HUDEP-2 (cell line): Measurements from ENCODE around the gene GDF2.

Experiments used
- DNase-seq, 76 experiments: peaks; one replicate each; lab custom pipeline; 2025; ENCODE audit not compliant: unreplicated experiment in 76 of 76; lab: John Stamatoyannopoulos, UW

The GDF2 gene

GRCh38 chr10:47290338-47290737, 31.9 kb upstream of the GDF2 start:
- no peak for DNase-seq

GRCh38 chr10:47291682-47292081, 30.6 kb upstream of the GDF2 start:
- DNase-seq: no peak

GRCh38 chr10:47294057-47294456, 28.2 kb upstream of the GDF2 start:
- DNase-seq: no peak

- no peak for DNase-seq
Measured at GRCh38 chr10:47294501-47294900, 27.8 kb upstream of the GDF2 start.

DNA sequence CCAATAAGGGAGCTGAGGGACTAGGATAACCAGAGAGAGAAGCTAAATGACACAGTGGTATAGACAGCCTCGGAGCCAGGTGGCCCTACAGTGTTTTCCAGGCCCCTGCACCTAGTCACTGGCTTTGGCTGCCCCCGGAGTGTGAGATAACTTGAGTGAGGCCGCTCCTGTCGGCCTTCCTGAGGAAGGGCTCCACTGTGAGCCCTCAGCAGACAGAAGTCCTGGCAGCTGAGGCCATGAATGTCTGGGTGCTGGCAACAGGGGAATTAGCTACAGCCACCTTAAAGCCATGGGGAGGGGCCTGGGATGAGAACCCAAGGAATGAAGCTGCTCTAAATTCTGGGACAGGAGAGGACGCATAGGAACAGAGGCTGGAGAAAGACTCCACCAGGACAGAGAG, 26.8 kb upstream of the GDF2 start:
- no peak for DNase-seq

- DNase-seq: no peak
Measured at GRCh38 chr10:47296156-47296894, 25.9 kb upstream of the GDF2 start.

DNA sequence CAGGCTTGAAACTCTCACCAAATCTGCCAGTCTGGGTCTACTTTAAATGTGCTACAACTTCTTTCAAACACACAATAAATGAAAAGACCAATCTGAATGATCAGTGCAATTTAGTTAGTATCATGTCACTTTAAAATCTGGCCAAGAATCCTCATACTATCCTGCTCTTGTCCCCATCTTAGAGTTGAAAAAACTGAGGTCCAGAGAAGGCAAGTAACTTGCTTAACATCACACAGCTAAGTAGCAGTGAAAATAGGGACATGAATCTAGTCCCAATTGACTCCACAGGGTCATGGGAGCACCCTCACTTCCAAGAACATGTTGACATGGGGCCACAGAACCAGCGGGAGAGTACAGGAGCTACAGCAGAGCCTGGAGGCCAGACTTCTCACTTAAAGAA, 25.3 kb upstream of the GDF2 start:
- no peak for DNase-seq

GRCh38 chr10:47297866-47298540, 24.3 kb upstream of the GDF2 start:
- DNase-seq: no peak

DNA sequence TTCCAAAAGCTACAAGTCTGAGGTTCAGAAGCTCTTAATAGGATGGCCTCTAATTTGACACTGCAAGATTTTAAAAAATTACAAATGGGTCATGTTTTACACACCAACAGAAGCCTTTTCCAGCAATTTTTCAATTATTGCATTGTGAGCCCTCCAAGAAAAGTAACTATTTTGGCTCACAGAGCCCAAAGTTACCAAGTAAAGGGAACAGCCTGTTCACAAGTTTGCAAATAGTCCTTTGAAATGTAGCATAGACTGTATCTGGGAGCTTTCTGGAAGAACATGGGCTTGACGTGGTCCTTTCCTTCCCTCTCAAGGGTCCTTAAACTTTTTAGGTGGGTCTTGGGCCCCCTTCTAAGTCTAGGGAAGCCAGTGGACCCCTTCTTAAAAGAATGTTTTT, 23.5 kb upstream of the GDF2 start:
- DNase-seq: no peak

GRCh38 chr10:47299611-47300428, 22.4 kb upstream of the GDF2 start, which contains the start of gene GDF10:
TSS of gene GDF10 (plus strand) at chr10:47300197. CDS start at chr10:47300652, 455 bp downstream.
- DNase-seq: no peak

- no peak for DNase-seq
Measured at GRCh38 chr10:47300429-47300931, 21.8 kb upstream of the GDF2 start.

- no peak for DNase-seq
Measured at GRCh38 chr10:47301833-47302232, 20.4 kb upstream of the GDF2 start.

DNA sequence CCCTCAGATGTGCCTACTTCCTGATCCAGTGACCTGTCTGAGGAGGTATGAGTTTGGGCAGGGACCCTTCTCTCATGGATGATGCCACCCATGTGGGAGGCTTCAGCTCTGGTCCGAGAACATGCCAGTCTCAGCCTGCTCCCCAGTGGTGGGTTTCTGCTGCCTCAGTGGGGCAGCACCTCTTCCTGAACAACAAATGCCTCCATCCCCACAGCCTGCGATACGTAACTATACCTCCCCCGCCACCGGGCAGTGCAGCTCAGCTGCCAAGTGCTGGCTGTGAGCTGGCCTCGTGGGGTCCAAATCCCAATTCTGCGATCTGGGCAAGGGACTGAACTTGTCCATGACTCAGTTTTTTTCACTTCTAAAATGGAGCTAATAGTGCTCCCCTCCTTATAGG, 19.1 kb upstream of the GDF2 start:
- DNase-seq: no peak

GRCh38 chr10:47303866-47304265, 18.4 kb upstream of the GDF2 start:
- DNase-seq: no peak

DNA sequence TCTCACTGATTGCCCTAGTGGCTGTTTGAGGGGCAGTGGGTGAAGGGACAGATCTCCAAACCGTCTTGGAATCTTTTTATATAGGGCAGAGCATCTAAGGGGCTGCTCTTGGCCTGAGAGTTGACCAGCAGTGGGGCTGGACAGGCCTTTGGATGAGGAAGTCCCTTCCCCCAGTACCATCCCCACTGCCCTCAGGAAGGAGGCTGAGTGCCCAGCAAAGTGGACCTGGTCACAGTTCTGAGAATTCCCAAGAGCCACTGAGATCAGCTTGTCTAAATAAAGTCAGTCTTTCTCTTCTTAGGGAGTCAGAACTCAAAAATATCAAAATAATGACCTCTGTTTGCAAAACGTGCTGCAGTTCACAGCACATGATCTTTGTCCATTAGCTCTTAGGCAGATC, 16.7 kb upstream of the GDF2 start:
- no peak for DNase-seq

DNA sequence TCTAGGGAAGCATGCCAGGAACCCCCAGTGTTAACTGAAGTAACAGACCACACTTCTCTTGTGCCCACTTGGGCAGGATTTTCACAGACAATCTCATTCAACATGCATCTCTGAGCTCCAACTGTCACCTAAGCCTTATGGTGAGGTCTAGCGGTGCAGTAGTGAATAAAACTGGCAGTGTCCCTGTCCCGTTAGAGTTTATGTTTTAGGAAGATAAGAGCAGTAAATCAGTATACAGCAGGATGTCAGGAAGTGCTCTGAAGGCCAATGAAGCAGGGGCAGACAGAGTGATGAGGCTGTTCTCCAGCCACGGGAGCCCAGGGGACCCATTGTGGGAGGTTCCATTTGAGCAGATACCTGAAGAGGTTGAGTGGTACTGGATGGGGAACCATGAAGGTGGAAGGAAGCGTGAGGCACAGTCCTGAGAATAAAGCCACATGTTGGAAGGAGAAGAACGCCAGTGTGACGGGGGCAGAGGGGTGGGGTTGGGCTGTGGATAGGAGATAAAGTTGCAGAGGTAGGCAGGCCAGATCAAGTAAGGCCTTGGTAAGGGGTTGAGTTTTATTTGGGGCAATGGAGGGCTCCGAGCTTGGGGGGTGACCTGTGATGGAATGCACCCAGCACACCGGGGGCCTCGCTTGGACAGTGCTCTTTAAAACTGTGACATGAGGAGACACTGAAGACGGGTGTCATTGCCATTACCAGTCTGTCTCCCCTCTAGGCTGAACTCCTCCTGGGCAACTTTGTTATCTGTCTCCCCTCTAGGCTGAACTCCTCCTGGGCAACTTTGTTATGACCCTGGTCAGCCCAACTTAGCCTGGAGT, 15.7 kb upstream of the GDF2 start:
- peak in 36 of 76 experiments; percentile 2 to 68 (median 18) for DNase-seq

GRCh38 chr10:47307381-47307780, 14.9 kb upstream of the GDF2 start:
- DNase-seq: peak in 1 of 76 experiments; percentile 3

DNA sequence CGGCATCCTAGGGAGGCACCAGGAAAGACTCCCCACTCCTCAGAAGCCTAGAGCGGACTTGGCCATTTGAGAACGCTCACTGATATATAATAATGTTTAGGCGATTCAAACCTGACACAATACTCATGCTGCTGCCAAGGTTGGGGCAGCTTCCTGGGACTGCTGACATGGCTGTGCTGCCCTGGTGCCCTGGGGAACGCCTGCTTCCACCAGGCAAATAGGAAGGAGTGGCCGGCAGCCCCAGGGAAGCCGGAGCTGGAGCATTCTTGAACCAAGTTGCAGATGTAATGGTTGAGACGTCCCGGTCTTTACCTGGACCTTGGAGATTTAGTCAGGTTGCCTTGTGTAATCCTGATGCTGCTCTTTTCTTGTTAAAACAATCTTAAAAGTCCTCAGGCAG, 13.5 kb upstream of the GDF2 start:
- no peak for DNase-seq

- DNase-seq: no peak
Measured at GRCh38 chr10:47309408-47310089, 12.7 kb upstream of the GDF2 start.

DNA sequence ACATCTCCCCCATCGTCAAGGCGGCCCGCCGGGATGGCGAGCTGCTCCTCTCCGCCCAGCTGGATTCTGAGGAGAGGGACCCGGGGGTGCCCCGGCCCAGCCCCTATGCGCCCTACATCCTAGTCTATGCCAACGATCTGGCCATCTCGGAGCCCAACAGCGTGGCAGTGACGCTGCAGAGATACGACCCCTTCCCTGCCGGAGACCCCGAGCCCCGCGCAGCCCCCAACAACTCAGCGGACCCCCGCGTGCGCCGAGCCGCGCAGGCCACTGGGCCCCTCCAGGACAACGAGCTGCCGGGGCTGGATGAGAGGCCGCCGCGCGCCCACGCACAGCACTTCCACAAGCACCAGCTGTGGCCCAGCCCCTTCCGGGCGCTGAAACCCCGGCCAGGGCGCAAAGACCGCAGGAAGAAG, 12.2 kb upstream of the GDF2 start:
- no peak for DNase-seq
